ENCODE measurements around the gene TEX11.
"Not testable (repeated sequence)": the region's sequence is repeated elsewhere in the genome, so short reads cannot be mapped to it uniquely, and the experiment has no call there.

The TEX11 gene

GRCh38 chrX:70577442-70577841 is 331.1 kb downstream of the TEX11 start:
- DNase-seq = no peak

GRCh38 chrX:70569922-70570576 is 338.5 kb downstream of the TEX11 start:
- DNase-seq = not testable (repeated sequence)

GRCh38 chrX:70554948-70555347 is 353.6 kb downstream of the TEX11 start:
- DNase-seq = no peak

GRCh38 chrX:70554523-70554922 is 354.0 kb downstream of the TEX11 start:
- DNase-seq = no peak

GRCh38 chrX:70554081-70554480 is 354.4 kb downstream of the TEX11 start:
- no peak for DNase-seq

- DNase-seq = no peak
Observed at GRCh38 chrX:70553516-70553915, 355.0 kb downstream of the TEX11 start.

GRCh38 chrX:70552130-70552704 is 356.3 kb downstream of the TEX11 start:
- no peak for DNase-seq

- no peak for DNase-seq
Observed at GRCh38 chrX:70549429-70549828, 359.1 kb downstream of the TEX11 start.

- no peak for DNase-seq
Observed at GRCh38 chrX:70535198-70535597, 373.3 kb downstream of the TEX11 start.

GRCh38 chrX:70527610-70528345 is 380.7 kb downstream of the TEX11 start:
- DNase-seq = no peak

- no peak for DNase-seq
Observed at GRCh38 chrX:70527053-70527452, 381.5 kb downstream of the TEX11 start.

GRCh38 chrX:70525733-70526132 is 382.8 kb downstream of the TEX11 start:
- no peak for DNase-seq

- DNase-seq = not testable (repeated sequence)
Observed at GRCh38 chrX:70515692-70516091, 392.8 kb downstream of the TEX11 start.

- not testable (repeated sequence) for DNase-seq
Observed at GRCh38 chrX:70515270-70515669, 393.2 kb downstream of the TEX11 start.

GRCh38 chrX:70509078-70509477 is 399.4 kb downstream of the TEX11 start:
- no peak for DNase-seq

GRCh38 chrX:70508296-70508911 is 400.1 kb downstream of the TEX11 start:
- DNase-seq = no peak

- no peak for DNase-seq
Observed at GRCh38 chrX:70505451-70505841, 403.1 kb downstream of the TEX11 start.

- no peak for DNase-seq
Observed at GRCh38 chrX:70504772-70505450, 403.6 kb downstream of the TEX11 start.

GRCh38 chrX:70500826-70501225 is 407.7 kb downstream of the TEX11 start:
- DNase-seq = no peak

- DNase-seq = no peak
Observed at GRCh38 chrX:70498129-70498528, 410.4 kb downstream of the TEX11 start.

- DNase-seq = no peak
Observed at GRCh38 chrX:70497026-70497425, 411.5 kb downstream of the TEX11 start.

- no peak for DNase-seq
Observed at GRCh38 chrX:70496491-70496890, 412.0 kb downstream of the TEX11 start.

- DNase-seq = no peak
Observed at GRCh38 chrX:70494441-70494840, 414.1 kb downstream of the TEX11 start.
